Measurements from ENCODE around the gene U2AF2. TPM values are rescaled to one million over a fixed set of nuclear protein-coding genes. Genes with fewer than 3 reads are reported as not detected.

The U2AF2 gene
- total and polyA plus RNA-seq, 9 of the 15 experiments (the other 6 are each of a cell fraction or from before 2014, with no cell fraction given) = 3.0 to 331 (median 157) TPM

- peak; percentile 42; the same call in 1 of the 2 replicates for TF ChIP-seq ETS1 (conservative IDR thresholded peaks at IDR 0.05; ENCODE audit: control insufficient read depth, low read depth, low read length)
- no peak for TF ChIP-seq FOS (IDR thresholded peaks at IDR 0.05; ENCODE audit: extremely low read depth, insufficient read length)
- peak; percentile 97 for TF ChIP-seq NRF1 (conservative IDR thresholded peaks at IDR 0.05 in 1 of 2, IDR thresholded peaks at IDR 0.05 in 1 of 2)
- TF ChIP-seq E2F5 (CRISPR knock-in tag; IDR thresholded peaks at IDR 0.05) = peak; percentile 88
- TF ChIP-seq TAF7 (tag; IDR thresholded peaks at IDR 0.05) = no peak
- TF ChIP-seq ZZZ3 (IDR thresholded peaks at IDR 0.05) = no peak
- TF ChIP-seq BRF1 (IDR thresholded peaks at IDR 0.05; ENCODE audit: borderline replicate concordance, extremely low read depth, insufficient read length) = no peak
- TF ChIP-seq, protein P1, sequence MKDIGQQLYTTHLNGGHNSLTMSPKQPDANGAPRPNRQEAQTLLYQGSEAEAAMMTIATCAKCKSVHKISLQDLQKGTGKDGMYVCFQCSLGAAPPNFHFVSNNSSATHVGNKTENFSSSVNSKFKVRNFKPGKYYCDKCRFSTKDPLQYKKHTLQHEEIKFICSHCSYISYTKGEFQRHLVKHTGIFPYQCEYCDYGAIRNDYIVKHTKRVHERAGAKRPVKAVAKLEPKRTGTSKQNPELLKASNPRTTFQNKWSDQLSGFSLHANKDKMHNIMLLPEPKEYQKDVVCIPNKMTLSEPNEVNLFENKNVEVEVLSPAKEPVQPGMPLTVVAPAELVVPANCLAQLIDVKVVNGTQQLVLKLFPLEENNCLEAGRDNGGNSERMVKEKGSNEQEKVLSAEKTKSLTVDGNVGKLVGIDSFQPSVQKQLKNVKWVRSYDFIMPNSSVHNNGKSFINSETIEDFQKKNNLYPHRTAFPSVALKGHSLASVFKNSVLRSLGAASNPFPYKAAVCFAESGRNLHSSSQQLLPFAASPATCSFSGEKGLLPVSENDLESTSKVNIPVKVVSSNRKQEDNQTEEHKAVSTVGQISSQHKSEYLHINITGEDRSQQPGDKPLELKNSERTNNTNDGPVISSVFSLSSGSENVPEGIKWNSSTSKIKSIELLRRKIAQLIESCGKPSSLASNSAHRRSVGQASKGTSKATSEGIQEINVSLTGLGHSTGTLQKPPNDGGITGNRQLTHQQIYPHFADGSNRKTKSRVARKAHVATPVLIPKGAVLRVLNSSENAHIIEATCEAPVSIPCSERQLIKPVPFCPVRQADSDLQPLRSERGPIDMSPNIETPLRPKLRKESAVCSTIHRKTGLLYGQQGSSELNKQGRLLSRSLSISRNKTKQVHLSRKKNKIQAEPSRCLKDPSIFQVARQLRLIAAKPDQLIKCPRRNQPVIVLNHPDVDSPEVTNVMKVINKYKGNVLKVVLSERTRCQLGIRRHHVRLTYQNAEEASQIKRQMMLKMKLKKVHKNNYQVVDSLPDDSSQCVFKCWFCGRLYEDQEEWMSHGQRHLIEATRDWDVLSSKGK (CRISPR knock-in tag; IDR thresholded peaks at IDR 0.05) = no peak
- TF ChIP-seq, protein P2, sequence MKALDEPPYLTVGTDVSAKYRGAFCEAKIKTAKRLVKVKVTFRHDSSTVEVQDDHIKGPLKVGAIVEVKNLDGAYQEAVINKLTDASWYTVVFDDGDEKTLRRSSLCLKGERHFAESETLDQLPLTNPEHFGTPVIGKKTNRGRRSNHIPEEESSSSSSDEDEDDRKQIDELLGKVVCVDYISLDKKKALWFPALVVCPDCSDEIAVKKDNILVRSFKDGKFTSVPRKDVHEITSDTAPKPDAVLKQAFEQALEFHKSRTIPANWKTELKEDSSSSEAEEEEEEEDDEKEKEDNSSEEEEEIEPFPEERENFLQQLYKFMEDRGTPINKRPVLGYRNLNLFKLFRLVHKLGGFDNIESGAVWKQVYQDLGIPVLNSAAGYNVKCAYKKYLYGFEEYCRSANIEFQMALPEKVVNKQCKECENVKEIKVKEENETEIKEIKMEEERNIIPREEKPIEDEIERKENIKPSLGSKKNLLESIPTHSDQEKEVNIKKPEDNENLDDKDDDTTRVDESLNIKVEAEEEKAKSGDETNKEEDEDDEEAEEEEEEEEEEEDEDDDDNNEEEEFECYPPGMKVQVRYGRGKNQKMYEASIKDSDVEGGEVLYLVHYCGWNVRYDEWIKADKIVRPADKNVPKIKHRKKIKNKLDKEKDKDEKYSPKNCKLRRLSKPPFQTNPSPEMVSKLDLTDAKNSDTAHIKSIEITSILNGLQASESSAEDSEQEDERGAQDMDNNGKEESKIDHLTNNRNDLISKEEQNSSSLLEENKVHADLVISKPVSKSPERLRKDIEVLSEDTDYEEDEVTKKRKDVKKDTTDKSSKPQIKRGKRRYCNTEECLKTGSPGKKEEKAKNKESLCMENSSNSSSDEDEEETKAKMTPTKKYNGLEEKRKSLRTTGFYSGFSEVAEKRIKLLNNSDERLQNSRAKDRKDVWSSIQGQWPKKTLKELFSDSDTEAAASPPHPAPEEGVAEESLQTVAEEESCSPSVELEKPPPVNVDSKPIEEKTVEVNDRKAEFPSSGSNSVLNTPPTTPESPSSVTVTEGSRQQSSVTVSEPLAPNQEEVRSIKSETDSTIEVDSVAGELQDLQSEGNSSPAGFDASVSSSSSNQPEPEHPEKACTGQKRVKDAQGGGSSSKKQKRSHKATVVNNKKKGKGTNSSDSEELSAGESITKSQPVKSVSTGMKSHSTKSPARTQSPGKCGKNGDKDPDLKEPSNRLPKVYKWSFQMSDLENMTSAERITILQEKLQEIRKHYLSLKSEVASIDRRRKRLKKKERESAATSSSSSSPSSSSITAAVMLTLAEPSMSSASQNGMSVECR (CRISPR knock-in tag; IDR thresholded peaks at IDR 0.05) = peak; percentile 93
- peak; percentile 50; the same call in 1 of the 2 replicates for TF ChIP-seq CREB1 (IDR thresholded peaks at IDR 0.05)
- TF ChIP-seq CREB1 (CRISPR knock-in tag; IDR thresholded peaks at IDR 0.05) = peak; percentile 77
- TF ChIP-seq XRCC4 (IDR thresholded peaks at IDR 0.05; ENCODE audit: extremely low read depth, insufficient read depth, insufficient read length) = no peak
- TF ChIP-seq TBL1XR1 (IDR thresholded peaks at IDR 0.05; ENCODE audit: low read length in 2 of 2) = no peak; a peak in 1 of 4 replicates
- TF ChIP-seq, protein P3, sequence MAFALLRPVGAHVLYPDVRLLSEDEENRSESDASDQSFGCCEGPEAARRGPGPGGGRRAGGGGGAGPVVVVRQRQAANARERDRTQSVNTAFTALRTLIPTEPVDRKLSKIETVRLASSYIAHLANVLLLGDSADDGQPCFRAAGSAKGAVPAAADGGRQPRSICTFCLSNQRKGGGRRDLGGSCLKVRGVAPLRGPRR (CRISPR knock-in tag; IDR thresholded peaks at IDR 0.05) = no peak
- no peak for TF ChIP-seq FOXM1 (IDR thresholded peaks at IDR 0.05; ENCODE audit: low read depth)
- no peak for TF ChIP-seq FOXM1 (CRISPR knock-in tag; IDR thresholded peaks at IDR 0.05; ENCODE audit: low read depth)
- no peak for TF ChIP-seq NCOR1 (IDR thresholded peaks at IDR 0.05)
These were observed at the start of gene U2AF2 (continued) for GRCh38 chr19:55654868-55655647.

Measured in K562 (cell line).